Activated CD4-positive, alpha-beta T cell treated with anti-CD3 and anti-CD28 coated beads for 36 hours (primary cell): Measurements from ENCODE around the gene WT1. TPM values are rescaled to one million over a fixed set of nuclear protein-coding genes. Genes with fewer than 3 reads are reported as not detected.

Experiments used
- ATAC-seq: fragments of 200-7000 bp; cut with Tn5 transposase; one replicate; pipeline ENCODE4 v1.10.0; 2021; ENCODE audit warnings: mild to moderate bottlenecking, moderate library complexity
- CTCF ChIA-PET: fragments of 350-600 bp; sonication (Branson Sonifier 250); formaldehyde crosslinking; loops from one replicate; lab custom pipeline; 2021; ENCODE audit warnings: antibody characterized with exemption; lab: Charles Lee
- POLR2A ChIA-PET: fragments of 350-600 bp; sonication (Branson Sonifier 250); formaldehyde crosslinking; loops from one replicate; lab custom pipeline; 2021; ENCODE audit warnings: antibody characterized with exemption, inconsistent platforms; lab: Charles Lee
- DNase-seq: peaks from one replicate; pipeline ENCODE4 v3.0.0-alpha.2; 2020
- H3K27ac Mint-ChIP-seq: one replicate; pipeline ENCODE4 v1.8.0; 2021; ENCODE audit warnings: mixed read lengths
- H3K27me3 Mint-ChIP-seq: one replicate; pipeline ENCODE4 v1.8.0; 2021; ENCODE audit warnings: mixed read lengths
- H3K36me3 Mint-ChIP-seq: one replicate; pipeline ENCODE4 v1.8.0; 2021; ENCODE audit warnings: low read depth, mixed read lengths
- H3K4me1 Mint-ChIP-seq: one replicate; pipeline ENCODE4 v1.8.0; 2021; ENCODE audit warnings: mixed read lengths
- H3K4me3 Mint-ChIP-seq: one replicate; pipeline ENCODE4 v1.8.0; 2021; ENCODE audit warnings: mild to moderate bottlenecking, moderate library complexity, mixed read lengths
- H3K9me3 Mint-ChIP-seq: one replicate; pipeline ENCODE4 v1.8.0; 2021; ENCODE audit warnings: low read depth, mixed read lengths
- intact Hi-C, 2 experiments: fragments of 100-400 bp; cut with DNase I in 1 of 2; cut with micrococcal nuclease in 1 of 2; formaldehyde crosslinking; loops; one replicate each; pipeline versions ENCODE4 v1.14.2 to v1.15.1; 2022 to 2024; cut with DNase I, micrococcal nuclease
- total RNA-seq, 2 experiments: library from RNA; stranded (reverse); gene quantifications; one replicate each; pipeline ENCODE4 v1.2.3, GENCODE V29; 2021

Gene WT1
- total RNA-seq, 2 experiments from 2014 or later = not detected

DNA sequence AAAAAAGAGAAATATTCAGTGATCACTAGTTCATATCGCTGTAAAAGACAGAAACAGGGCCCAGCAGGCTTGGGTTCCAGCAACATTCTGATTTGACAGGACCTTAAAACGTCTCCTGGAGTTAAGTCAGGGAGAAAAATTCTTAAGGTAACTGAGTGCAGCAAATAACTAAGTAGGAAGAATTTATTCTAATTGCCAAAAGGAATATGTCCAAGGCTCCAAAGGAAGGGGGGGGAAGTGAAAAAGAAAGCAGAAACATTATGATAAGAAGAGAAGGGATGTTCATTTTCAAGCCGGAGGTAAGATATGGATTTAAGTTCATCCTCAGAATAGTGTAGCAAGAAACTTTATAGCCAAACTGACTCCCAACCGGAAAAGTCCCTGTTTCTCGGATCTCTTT, 90.4 kb downstream of the WT1 start:
- POLR2A ChIA-PET = no interaction called here
- Mint-ChIP-seq H3K27ac (no peak overlapping the region), H3K4me1 (peaks cover 2% of the 10 kb centered on the region), H3K27me3 (peaks cover 7% of the 10 kb centered on the region), H3K9me3 (no peaks in the 10 kb centered on the region), H3K36me3 (no peaks in the 10 kb centered on the region), H3K4me3 (no peak overlapping the region)
- ATAC-seq (no peak), DNase-seq (no peak)
- CTCF ChIA-PET = no interaction called here
- intact Hi-C loops = no loop called here

DNA sequence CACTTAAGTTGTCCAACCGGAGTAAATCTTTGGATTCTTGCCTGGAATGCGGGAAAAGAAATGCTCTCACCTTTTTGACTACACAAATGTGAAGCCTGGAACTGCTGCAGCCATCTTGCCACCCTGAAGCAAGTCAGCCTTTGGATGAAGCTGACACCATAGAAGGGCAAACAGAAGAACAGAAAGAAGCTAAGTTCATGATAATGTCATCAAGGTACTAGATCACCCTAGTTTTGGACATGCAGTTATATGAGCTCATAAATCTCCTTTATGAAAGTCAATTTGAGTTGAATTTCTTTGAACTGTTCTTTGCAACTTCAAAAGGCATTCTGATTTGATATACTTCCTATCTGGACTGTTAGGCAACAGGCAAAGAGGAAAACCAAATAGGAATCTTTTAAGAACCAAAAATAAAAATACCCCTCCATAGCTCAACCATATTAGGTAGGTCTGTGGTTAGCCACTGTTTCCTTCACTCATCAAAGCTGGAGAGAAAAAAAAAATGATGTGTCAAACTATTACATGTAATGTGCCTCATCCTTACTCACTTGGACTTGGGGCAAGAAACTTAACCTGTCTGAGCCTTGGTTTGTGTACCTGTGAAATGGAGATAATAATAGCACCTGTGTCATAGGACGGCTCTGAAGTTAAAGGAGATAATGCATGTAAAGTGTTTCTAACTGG, 91.9 kb downstream of the WT1 start:
- intact Hi-C loops = no loop called here
- Mint-ChIP-seq H3K36me3 (no peaks in the 10 kb centered on the region), H3K27me3 (peaks cover 8% of the 10 kb centered on the region), H3K9me3 (no peaks in the 10 kb centered on the region), H3K4me1 (peaks cover 2% of the 10 kb centered on the region), H3K27ac (no peak overlapping the region), H3K4me3 (no peak overlapping the region)
- POLR2A ChIA-PET = no interaction called here
- DNase-seq (no peak), ATAC-seq (peak; percentile 55)
- CTCF ChIA-PET = interaction anchor here (0.5 kb wide), 1 partner anchor 22 kb away, joined by 3 read pairs; no protein-coding TSS in a partner anchor

DNA sequence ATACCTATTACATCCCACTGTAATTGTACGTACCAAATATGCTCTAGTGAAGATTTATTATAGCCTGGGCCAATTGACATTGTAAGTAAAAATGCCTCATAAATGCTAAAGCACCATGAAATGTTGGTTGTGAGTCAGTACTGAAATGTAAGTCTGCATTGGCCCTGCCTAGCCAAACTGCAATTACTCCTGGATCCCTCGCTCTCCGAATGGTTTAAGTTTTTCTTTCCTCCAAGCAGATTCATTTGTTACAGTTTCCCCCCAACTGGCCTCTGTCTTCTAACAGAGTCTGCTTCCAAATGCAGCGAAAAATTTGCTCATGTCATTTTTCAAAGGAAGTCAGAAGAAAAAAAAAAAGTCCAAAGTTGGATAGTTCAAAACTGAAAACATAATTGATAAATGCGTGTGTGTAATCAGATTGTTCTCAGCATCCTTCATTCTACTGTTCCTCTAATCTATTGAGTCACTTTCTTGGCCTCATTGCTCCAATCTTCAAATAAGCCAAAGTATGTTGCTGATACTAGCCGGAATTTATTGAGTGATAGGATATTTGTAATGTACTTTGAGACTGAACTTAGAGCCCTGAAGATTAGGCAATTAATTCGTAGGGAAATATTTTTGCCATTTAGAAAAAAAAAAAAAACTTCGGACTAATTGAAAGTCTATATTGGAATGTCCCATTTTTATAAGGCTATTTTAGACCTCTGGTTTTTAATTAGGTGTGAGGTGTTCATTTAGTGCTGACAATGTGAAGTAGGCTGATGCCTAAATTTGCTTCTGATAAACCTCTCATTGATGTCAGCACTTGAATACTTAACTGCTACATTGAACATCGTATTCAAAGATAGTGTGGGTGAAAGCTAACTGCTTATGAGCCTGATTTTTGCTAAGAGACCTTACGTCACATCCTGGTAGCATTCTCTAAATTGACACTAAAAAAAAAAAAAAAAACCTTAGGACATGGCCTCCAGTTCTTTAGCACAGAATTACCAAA, 93.4 kb downstream of the WT1 start:
- DNase-seq (no peak), ATAC-seq (no peak)
- Mint-ChIP-seq H3K27ac (no peak overlapping the region), H3K9me3 (no peaks in the 10 kb centered on the region), H3K36me3 (no peaks in the 10 kb centered on the region), H3K27me3 (peaks cover 7% of the 10 kb centered on the region), H3K4me1 (peaks cover 2% of the 10 kb centered on the region), H3K4me3 (no peak overlapping the region)
- POLR2A ChIA-PET = no interaction called here
- CTCF ChIA-PET = interaction anchor here (1.6 kb wide), 1 partner anchor 19 kb away, joined by 4 read pairs; no protein-coding TSS in a partner anchor
- intact Hi-C loops = no loop called here

DNA sequence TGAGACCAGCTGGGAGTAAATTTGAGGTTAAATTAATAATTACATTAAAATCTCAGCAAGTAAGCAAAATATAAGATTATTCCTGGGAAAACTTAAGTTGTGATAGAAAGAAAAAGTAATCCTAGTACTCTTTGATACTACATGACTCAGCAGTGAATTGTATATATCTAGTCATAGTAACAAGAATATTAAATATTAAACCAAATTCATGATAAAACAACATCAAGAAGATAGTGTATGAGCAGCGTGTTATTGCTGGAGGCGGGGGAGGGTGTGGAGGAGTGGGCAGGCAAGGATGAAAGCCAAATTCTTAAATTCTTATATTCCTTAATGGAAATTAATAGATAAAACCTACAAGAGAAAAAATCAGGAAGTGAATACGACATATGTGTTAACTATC, 95.2 kb downstream of the WT1 start:
- Mint-ChIP-seq H3K9me3 (no peaks in the 10 kb centered on the region), H3K4me3 (no peak overlapping the region), H3K4me1 (peaks cover 2% of the 10 kb centered on the region), H3K27me3 (peaks cover 5% of the 10 kb centered on the region), H3K36me3 (no peaks in the 10 kb centered on the region), H3K27ac (no peak overlapping the region)
- DNase-seq = no peak
- ChIA-PET POLR2A (no interaction called here), CTCF (interaction anchor here (0.9 to 1.7 kb wide), 3 partner anchors 7 to 19 kb away, joined by 3 to 4 read pairs (median 4); no protein-coding TSS in a partner anchor)
- intact Hi-C loops = no loop called here
- ATAC-seq = no peak

Other genes starting within 250 kb of the WT1 start
- gene EIF3M, start 148.3 kb upstream of the WT1 start, total RNA-seq = 100 to 1,000 TPM; 392 to 408 TPM